NOMO-1 treated with DMSO at 0.1 percent for 48 hours (cell line): ENCODE measurements around the gene TPX2.

ENCODE experiments used
- DNase-seq: peaks from one replicate; lab custom pipeline; 2025; ENCODE audit not compliant: unreplicated experiment; lab: John Stamatoyannopoulos, UW

TPX2 gene

GRCh38 chr20:31845300-31845863 lies 106.3 kb downstream of the TPX2 start, which contains the start of gene FOXS1:
Gene FOXS1 (minus strand): TSS chr20:31845604. CDS start chr20:31845542, 62 bp downstream.
- DNase-seq = no peak

- no peak for DNase-seq
These were observed 107.7 kb downstream of the TPX2 start for GRCh38 chr20:31846793-31847138.

DNA sequence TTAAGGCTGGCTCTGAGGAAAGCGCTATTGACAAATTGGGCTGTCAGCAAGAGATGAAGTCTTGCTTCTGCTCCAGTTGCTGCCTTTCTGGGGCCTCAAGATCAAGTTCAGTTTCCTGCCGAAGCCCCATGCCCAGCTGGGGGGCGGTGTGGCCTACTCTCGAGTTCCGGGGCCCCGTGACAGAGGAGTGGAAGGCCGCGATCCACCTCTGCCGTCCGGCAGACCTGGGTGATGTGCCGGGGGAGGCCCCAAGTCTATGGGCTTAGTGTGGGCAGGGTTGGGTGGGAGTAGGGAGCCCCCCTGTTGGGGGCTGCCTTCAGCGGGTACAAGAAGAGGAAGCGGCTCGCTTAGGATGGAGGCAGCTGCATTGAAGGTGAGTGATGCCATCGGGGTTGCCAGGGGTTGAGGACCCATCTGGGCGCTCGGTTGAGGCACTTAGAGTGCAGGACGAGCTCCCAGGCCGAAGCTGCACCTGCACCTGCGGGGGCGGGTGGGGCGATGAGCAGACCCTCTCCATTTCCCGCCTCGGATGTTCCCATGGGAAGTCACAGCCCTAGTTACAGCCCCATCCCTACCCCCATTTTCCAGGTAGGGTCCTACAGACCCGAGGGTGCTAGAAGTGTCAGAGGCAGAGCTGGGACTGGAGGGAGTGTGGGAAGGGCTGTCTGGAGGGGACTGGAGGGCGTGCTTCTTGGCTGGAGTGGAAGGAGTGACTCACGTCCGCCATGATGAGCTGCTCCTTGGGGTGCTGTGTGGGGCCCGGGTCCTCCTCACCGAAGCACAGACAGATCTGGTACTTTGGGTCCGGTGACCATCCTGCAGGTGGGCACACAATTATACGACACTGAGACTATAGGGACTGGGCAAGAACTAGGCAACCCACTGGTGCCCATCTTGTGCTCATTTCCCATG lies 109.3 kb downstream of the TPX2 start:
- DNase-seq = no peak

DNA sequence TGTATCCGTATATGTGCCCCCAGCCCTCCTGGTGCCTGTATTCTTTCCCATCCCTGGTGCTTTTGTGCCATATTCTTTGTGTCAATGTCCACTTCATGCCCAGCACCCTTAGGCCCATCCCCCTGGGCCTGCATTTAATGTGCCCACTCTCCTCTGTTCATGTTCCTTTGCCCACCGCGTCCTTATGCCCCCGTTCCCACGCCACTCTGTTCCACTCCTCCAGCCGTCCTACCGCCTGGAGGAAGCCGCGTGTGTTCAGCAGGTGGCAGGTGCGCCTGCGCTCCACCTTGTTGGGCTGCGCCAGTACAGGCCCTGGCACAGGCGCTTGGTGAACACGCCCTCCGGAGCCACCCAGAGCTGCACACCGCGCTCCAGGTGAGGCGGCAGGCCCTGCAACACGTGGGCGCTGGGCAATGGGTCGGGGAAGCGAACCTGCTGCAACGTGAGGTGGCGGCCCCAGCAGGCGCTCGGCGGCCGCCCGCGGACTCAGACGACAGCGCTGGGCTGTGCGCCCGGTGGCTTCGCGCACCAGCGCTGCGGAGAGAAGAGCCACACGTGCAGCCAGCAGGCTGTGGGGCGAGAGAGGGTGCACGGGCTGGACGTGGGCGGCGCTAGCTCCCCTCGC lies 110.3 kb downstream of the TPX2 start:
- DNase-seq = no peak
